ENCODE results near the gene LINC00305.

LINC00305 gene
- 0 reads per million in 3 donors for total RNA-seq

GRCh38 chr18:64148988-64149387, at the start of gene LINC00305:
Gene LINC00305, minus strand, starts transcription at chr18:64149088.
- Histone ChIP-seq H3K9me3 (ENCODE audit: control insufficient read depth, low read length) (no peaks in the 10 kb centered on the region), H3K27ac (ENCODE audit: insufficient read depth, low read length, poor library complexity, severe bottlenecking) (no peak within 1 kb of the TSS), H3K4me3 (ENCODE audit: insufficient read depth, low read depth, low read length, poor library complexity, severe bottlenecking) (no peak within 1 kb of the TSS), H3K36me3 (ENCODE audit: control insufficient read depth, insufficient read depth, low read length) (no peaks in the 10 kb centered on the region), H3K27me3 (replicated peaks; ENCODE audit: control insufficient read depth, insufficient read depth, low read length, poor library complexity, severe bottlenecking) (no peaks in the 10 kb centered on the region), H3K4me1 (ENCODE audit: control insufficient read depth, insufficient read depth, low read length, poor library complexity, severe bottlenecking) (no peaks in the 10 kb centered on the region)
- no peak for DNase-seq

GRCh38 chr18:64191069-64191468, 42.2 kb upstream of the LINC00305 start:
- no peak for DNase-seq
- H3K27ac ChIP-seq (ENCODE audit: insufficient read depth, low read length, poor library complexity, severe bottlenecking) = no peak overlapping the region
- no peaks in the 10 kb centered on the region for H3K9me3 ChIP-seq (ENCODE audit: control insufficient read depth, low read length)
- no peaks in the 10 kb centered on the region for H3K4me1 ChIP-seq (ENCODE audit: control insufficient read depth, insufficient read depth, low read length, poor library complexity, severe bottlenecking)
- no peaks in the 10 kb centered on the region for H3K36me3 ChIP-seq (ENCODE audit: control insufficient read depth, insufficient read depth, low read length)
- no peaks in the 10 kb centered on the region for H3K27me3 ChIP-seq (replicated peaks; ENCODE audit: control insufficient read depth, insufficient read depth, low read length, poor library complexity, severe bottlenecking)
- no peak overlapping the region for H3K4me3 ChIP-seq (ENCODE audit: insufficient read depth, low read depth, low read length, poor library complexity, severe bottlenecking)

- Histone ChIP-seq H3K4me3 (ENCODE audit: insufficient read depth, low read depth, low read length, poor library complexity, severe bottlenecking) (no peak overlapping the region), H3K27ac (ENCODE audit: insufficient read depth, low read length, poor library complexity, severe bottlenecking) (no peak overlapping the region), H3K27me3 (replicated peaks; ENCODE audit: control insufficient read depth, insufficient read depth, low read length, poor library complexity, severe bottlenecking) (no peaks in the 10 kb centered on the region), H3K9me3 (ENCODE audit: control insufficient read depth, low read length) (no peaks in the 10 kb centered on the region), H3K4me1 (ENCODE audit: control insufficient read depth, insufficient read depth, low read length, poor library complexity, severe bottlenecking) (no peaks in the 10 kb centered on the region), H3K36me3 (ENCODE audit: control insufficient read depth, insufficient read depth, low read length) (no peaks in the 10 kb centered on the region)
- DNase-seq = no peak
Observed at GRCh38 chr18:64185987-64186386, 37.1 kb upstream of the LINC00305 start.

GRCh38 chr18:64183665-64184064, 34.8 kb upstream of the LINC00305 start:
- H3K27ac ChIP-seq (ENCODE audit: insufficient read depth, low read length, poor library complexity, severe bottlenecking) = no peak overlapping the region
- no peaks in the 10 kb centered on the region for H3K27me3 ChIP-seq (replicated peaks; ENCODE audit: control insufficient read depth, insufficient read depth, low read length, poor library complexity, severe bottlenecking)
- H3K4me3 ChIP-seq (ENCODE audit: insufficient read depth, low read depth, low read length, poor library complexity, severe bottlenecking) = no peak overlapping the region
- H3K36me3 ChIP-seq (ENCODE audit: control insufficient read depth, insufficient read depth, low read length) = no peaks in the 10 kb centered on the region
- no peaks in the 10 kb centered on the region for H3K9me3 ChIP-seq (ENCODE audit: control insufficient read depth, low read length)
- DNase-seq = no peak
- no peaks in the 10 kb centered on the region for H3K4me1 ChIP-seq (ENCODE audit: control insufficient read depth, insufficient read depth, low read length, poor library complexity, severe bottlenecking)

GRCh38 chr18:64180617-64181016, 31.7 kb upstream of the LINC00305 start:
- Histone ChIP-seq H3K4me1 (ENCODE audit: control insufficient read depth, insufficient read depth, low read length, poor library complexity, severe bottlenecking) (no peaks in the 10 kb centered on the region), H3K4me3 (ENCODE audit: insufficient read depth, low read depth, low read length, poor library complexity, severe bottlenecking) (no peak overlapping the region), H3K27ac (ENCODE audit: insufficient read depth, low read length, poor library complexity, severe bottlenecking) (no peak overlapping the region), H3K27me3 (replicated peaks; ENCODE audit: control insufficient read depth, insufficient read depth, low read length, poor library complexity, severe bottlenecking) (no peaks in the 10 kb centered on the region), H3K36me3 (ENCODE audit: control insufficient read depth, insufficient read depth, low read length) (no peaks in the 10 kb centered on the region), H3K9me3 (ENCODE audit: control insufficient read depth, low read length) (no peaks in the 10 kb centered on the region)
- DNase-seq = no peak

GRCh38 chr18:64180171-64180570, 31.3 kb upstream of the LINC00305 start:
- Histone ChIP-seq H3K36me3 (ENCODE audit: control insufficient read depth, insufficient read depth, low read length) (no peaks in the 10 kb centered on the region), H3K27me3 (replicated peaks; ENCODE audit: control insufficient read depth, insufficient read depth, low read length, poor library complexity, severe bottlenecking) (no peaks in the 10 kb centered on the region), H3K9me3 (ENCODE audit: control insufficient read depth, low read length) (no peaks in the 10 kb centered on the region), H3K4me1 (ENCODE audit: control insufficient read depth, insufficient read depth, low read length, poor library complexity, severe bottlenecking) (no peaks in the 10 kb centered on the region), H3K4me3 (ENCODE audit: insufficient read depth, low read depth, low read length, poor library complexity, severe bottlenecking) (no peak overlapping the region), H3K27ac (ENCODE audit: insufficient read depth, low read length, poor library complexity, severe bottlenecking) (no peak overlapping the region)
- no peak for DNase-seq

GRCh38 chr18:64179556-64180080, 30.7 kb upstream of the LINC00305 start:
- Histone ChIP-seq H3K27ac (ENCODE audit: insufficient read depth, low read length, poor library complexity, severe bottlenecking) (no peak overlapping the region), H3K4me3 (ENCODE audit: insufficient read depth, low read depth, low read length, poor library complexity, severe bottlenecking) (no peak overlapping the region), H3K36me3 (ENCODE audit: control insufficient read depth, insufficient read depth, low read length) (no peaks in the 10 kb centered on the region), H3K4me1 (ENCODE audit: control insufficient read depth, insufficient read depth, low read length, poor library complexity, severe bottlenecking) (no peaks in the 10 kb centered on the region), H3K9me3 (ENCODE audit: control insufficient read depth, low read length) (no peaks in the 10 kb centered on the region), H3K27me3 (replicated peaks; ENCODE audit: control insufficient read depth, insufficient read depth, low read length, poor library complexity, severe bottlenecking) (no peaks in the 10 kb centered on the region)
- DNase-seq = no peak

- no peak for DNase-seq
- Histone ChIP-seq H3K9me3 (ENCODE audit: control insufficient read depth, low read length) (no peaks in the 10 kb centered on the region), H3K4me1 (ENCODE audit: control insufficient read depth, insufficient read depth, low read length, poor library complexity, severe bottlenecking) (no peaks in the 10 kb centered on the region), H3K36me3 (ENCODE audit: control insufficient read depth, insufficient read depth, low read length) (no peaks in the 10 kb centered on the region), H3K27ac (ENCODE audit: insufficient read depth, low read length, poor library complexity, severe bottlenecking) (no peak overlapping the region), H3K27me3 (replicated peaks; ENCODE audit: control insufficient read depth, insufficient read depth, low read length, poor library complexity, severe bottlenecking) (no peaks in the 10 kb centered on the region), H3K4me3 (ENCODE audit: insufficient read depth, low read depth, low read length, poor library complexity, severe bottlenecking) (no peak overlapping the region)
Observed at GRCh38 chr18:64178860-64179259, 30.0 kb upstream of the LINC00305 start.

- Histone ChIP-seq H3K27ac (ENCODE audit: insufficient read depth, low read length, poor library complexity, severe bottlenecking) (no peak overlapping the region), H3K9me3 (ENCODE audit: control insufficient read depth, low read length) (no peaks in the 10 kb centered on the region), H3K27me3 (replicated peaks; ENCODE audit: control insufficient read depth, insufficient read depth, low read length, poor library complexity, severe bottlenecking) (no peaks in the 10 kb centered on the region), H3K36me3 (ENCODE audit: control insufficient read depth, insufficient read depth, low read length) (no peaks in the 10 kb centered on the region), H3K4me1 (ENCODE audit: control insufficient read depth, insufficient read depth, low read length, poor library complexity, severe bottlenecking) (no peaks in the 10 kb centered on the region), H3K4me3 (ENCODE audit: insufficient read depth, low read depth, low read length, poor library complexity, severe bottlenecking) (no peak overlapping the region)
- no peak for DNase-seq
Observed at GRCh38 chr18:64175432-64175831, 26.5 kb upstream of the LINC00305 start.

GRCh38 chr18:64171576-64171975, 22.7 kb upstream of the LINC00305 start:
- Histone ChIP-seq H3K36me3 (ENCODE audit: control insufficient read depth, insufficient read depth, low read length) (no peaks in the 10 kb centered on the region), H3K27me3 (replicated peaks; ENCODE audit: control insufficient read depth, insufficient read depth, low read length, poor library complexity, severe bottlenecking) (no peaks in the 10 kb centered on the region), H3K4me3 (ENCODE audit: insufficient read depth, low read depth, low read length, poor library complexity, severe bottlenecking) (no peak overlapping the region), H3K4me1 (ENCODE audit: control insufficient read depth, insufficient read depth, low read length, poor library complexity, severe bottlenecking) (no peaks in the 10 kb centered on the region), H3K9me3 (ENCODE audit: control insufficient read depth, low read length) (no peaks in the 10 kb centered on the region), H3K27ac (ENCODE audit: insufficient read depth, low read length, poor library complexity, severe bottlenecking) (no peak overlapping the region)
- DNase-seq = no peak

Measured in effector memory CD4-positive, alpha-beta T cell (primary cell).